ENCODE data around the gene SEMA5A. TPM values are rescaled to one million over a fixed set of nuclear protein-coding genes. Genes with fewer than 3 reads are reported as not detected.
A peak's percentile ranks its signal among the peaks of the same experiment; 100 is the strongest.

The SEMA5A gene
- polyA plus RNA-seq, 5 donors, result 14.2 to 25.1 (median 18.4) TPM

DNA sequence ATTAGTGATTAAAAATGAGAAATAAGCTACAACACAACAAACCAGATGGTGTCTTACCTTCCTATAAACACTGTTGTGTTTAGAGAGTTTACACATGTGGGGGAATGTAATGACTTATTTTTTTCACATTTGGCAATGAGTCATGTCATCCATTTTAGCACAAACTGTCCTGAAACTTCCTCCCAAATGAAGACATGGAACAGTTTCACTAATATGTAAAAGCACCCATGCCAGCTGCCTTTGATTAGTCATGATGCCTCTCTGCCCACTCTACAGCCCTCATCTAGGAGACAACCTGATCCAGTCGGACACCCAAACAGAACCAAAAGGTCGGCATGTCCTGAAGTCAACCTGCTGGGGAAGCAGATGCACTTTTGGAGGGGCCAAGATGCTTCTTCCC, 98.2 kb downstream of the SEMA5A start:
- no peak for DNase-seq

DNA sequence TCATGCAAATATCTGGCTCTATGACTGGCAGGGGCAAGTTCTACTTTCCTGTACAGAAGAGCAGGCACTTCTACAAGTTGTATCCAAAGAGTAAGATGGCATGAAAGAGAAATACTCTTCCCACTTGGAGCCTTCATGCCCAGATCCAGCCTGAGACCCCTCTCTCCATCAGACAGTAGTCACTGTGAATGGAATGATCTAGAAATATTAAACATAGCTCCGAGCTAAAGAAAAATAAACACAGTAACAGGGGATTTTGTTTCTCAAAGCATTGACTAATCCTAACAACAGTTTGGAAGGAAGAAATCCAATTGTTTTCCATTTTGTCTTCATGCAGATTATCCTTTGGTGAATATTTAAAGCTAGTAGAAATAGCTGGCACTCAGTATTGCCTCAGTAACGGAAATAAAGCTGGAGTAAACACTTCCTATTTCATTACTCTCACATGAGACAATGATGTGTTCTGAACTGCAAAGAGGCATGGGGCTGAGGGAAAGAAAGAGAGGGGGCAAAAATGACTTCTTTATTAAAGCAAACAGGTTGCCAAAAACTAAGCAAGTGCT, 100.0 kb downstream of the SEMA5A start:
- peak; percentile 32 to 34 for DNase-seq

DNA sequence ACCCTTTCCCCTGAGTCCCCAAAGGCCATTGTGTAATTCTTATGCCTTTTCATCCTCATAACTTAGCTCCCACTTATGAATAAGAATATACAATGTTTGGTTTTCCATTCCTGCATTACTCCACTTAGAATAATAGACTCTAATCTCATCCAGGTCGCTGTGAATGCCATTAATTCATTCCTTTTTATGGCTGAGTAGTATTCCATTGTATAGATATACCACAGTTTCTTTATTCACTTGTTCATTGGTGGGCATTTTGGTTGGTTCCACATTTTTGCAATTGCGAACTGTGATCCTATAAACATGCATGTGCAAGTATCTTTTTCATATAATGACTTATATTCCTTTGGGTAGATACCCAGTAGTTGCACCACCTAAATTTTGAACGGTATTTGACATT, 101.5 kb downstream of the SEMA5A start:
- DNase-seq, result no peak

DNA sequence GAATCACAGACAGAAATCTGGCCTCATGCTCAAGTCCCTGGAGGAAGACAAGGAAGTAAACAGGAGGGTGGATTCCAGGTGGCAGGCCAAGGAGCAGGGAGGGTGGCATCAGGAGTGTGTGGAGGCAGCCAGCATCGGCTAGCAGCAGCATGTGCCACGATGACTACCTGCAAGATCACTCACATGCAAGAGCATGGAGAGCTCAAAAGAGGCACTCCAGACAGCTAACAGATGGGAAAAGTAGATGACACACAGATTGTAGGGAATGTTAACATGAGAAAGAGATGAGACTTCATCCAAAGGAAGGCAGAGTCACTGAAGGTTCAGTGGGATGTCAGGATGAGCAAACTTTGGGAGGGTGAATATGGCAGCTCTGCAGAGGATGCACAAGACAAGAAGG, 104.3 kb downstream of the SEMA5A start:
- no peak for DNase-seq

DNA sequence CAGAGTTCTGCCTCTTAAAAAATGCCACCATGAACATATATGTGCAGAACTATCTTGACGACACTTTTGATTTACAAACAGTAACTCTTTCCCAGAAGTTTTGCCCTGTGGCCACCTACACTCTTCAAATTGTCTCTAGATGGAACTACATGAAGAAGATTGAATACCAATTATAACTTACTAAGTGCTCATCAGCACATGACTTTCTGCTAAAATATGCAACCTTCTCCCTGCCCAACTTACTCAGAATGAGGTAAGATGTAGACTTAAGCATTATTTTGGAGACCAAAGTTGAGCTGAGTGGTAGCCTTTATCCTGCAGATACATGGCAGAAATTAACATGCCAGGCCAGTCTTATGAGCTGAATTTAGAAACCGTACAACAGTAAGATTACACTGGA, 105.4 kb downstream of the SEMA5A start:
- no peak for DNase-seq

DNA sequence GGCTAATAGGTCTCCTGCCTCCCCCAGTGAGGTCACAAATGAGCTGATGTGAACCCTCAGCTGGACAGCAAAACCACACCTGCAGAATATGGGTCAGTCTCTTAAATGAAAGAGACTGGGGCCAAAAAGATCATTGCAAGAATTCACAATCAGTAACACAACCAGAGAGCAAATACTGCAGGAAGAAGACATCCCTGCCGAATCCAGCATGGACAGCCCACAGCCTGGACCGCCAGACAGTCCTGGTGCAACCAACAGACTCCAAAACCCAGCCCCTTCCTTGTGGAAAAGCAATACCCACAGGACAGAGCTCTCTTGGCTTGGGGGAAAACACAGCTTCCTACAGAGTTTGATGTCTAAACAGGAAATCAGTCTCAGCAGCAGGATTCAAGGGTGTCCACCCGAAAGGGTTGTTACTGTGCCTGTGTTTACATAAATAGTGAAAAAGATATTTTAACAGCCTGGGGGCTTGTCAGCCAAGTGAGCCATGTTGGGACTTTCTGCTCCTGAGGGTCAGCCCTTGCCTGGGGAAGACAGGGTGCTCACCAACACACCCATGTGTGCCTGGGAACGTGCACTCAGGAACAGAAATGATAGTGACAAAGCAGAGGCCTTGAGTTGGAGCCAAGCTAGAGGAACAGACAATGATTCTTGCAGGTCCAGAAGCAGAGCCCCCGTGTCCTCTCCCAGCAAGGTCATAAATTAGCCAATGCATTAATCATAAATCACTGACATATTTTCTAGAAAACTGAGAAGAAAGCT, 106.2 kb downstream of the SEMA5A start:
- peak in 1 of 2 donors; percentile 11 for DNase-seq

DNA sequence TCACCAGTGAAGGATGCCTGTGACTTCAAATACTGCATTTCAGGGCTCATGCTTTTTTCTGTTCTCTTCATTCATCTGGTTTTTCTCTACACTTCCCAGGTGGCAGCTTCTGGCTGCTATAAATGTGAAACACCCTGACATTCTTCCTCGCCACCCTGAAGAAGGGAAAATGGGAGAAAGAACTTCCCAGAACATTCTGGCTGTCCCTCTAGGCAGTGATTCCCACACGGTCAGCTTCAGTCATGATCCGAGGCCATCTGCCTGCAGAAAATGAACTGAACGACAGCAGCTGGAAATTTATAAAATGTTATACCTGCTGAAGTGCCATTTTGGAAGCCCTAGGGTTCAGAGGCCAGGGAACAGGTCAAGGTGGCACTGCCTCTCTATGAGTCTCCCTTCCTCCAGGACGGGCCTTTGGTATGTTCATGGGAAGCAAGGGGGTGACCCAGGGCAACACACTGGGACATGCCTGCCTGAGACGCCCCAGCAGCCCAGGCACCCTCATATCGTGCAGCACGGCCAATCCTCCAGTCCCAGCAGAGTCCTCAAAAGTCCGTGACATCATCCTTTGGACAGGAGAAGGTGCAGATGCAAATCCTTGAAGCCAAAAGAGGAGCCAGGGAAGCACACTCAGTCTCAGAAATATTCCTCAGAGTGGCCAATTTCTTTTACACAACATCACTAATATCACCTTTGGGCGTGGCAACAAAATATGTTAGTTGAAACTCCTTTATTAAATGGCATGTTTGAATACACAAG, 107.1 kb downstream of the SEMA5A start:
- DNase-seq, result no peak

DNA sequence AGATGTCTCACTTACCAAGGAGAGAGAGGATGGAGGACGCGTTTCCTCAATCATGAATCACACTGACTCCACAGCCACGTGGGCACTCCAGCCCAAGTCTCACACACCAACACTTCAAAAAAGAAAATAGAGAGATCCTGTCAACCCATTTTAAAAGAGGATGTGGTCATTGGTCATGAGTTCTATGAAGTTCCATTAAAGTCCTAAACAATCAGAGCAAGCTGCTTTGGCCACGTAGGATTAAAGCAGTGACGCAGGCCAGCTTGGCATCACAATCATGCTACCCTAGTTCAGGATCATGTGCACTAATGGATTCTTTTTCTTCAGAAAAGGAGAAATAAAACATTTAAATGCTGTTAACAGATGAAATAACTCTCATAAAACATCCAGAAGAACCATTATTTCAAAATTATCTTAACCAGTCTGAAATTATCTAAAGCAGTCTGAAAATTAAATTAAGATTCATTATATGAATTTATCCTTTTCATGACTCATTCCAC, 108.1 kb downstream of the SEMA5A start:
- DNase-seq, result no peak

DNA sequence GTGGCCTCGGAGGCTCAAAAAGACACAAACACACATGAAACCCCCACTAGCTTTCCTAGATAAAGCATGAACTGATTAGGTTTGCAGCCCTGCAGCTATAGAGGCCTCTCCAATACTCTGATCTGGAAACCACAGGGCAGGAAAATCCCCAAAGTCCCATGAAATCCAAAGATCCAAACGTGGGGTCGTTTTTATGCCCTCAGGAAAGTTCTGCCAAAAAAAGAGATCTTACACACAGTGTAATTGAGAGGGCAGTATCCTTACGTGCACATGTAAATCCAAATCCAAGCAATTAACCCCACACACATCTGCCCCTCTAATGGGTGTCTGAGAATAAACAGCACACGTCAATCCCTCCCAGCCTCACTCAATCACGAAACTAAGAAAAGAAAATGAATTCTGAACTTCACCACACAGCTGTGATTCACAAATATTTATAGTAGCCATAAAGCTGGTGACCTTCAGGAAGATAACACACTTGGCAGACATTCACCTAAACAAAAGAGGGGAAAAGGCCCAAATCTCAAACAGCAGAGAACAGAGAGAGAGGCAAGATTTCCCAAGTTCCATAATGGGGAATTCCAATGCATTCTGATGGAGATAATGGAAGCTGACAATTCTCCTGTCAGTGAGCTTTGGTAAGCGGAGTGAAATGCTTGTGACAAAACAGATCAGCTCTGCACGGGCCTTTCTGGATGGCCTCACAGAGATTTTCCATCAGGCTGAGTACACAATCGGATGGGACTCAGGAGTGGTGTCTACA, 114.2 kb downstream of the SEMA5A start:
- no peak for DNase-seq

DNA sequence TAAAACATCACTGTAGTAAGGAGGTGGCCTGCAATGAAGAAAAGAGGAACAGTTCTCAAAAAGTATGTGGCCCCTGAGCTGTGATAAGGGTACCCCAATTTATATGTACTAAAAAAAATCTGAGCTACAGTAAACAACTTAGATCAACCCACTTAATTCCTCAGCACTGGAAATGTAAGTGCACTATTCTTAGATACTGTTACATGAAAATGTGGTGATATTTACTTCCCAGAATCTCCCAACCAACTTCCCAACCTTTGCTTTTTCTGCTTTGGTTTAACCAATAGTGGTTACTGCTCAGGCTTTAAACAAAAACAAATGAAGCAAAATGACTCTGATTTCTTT, 114.8 kb downstream of the SEMA5A start:
- DNase-seq, result no peak

DNA sequence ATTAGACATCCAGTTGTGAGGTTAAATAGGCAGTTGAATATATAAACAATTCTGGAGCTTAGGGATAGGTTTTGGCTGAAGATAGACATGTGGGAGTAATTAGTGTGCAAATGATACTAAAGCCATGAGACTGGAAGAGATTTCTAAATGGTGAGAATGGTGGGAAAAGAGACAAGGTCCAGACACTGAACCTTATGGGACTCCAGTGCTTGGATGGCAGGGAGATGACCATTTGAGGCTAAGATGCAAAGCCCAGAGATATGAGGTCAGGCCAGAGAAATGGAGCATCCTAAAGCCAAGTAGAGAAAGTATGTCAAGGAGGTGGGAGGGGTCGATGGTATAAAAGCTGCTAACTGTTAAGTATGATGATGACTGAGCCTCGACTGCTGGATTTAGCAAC, 115.6 kb downstream of the SEMA5A start:
- DNase-seq, result no peak

DNA sequence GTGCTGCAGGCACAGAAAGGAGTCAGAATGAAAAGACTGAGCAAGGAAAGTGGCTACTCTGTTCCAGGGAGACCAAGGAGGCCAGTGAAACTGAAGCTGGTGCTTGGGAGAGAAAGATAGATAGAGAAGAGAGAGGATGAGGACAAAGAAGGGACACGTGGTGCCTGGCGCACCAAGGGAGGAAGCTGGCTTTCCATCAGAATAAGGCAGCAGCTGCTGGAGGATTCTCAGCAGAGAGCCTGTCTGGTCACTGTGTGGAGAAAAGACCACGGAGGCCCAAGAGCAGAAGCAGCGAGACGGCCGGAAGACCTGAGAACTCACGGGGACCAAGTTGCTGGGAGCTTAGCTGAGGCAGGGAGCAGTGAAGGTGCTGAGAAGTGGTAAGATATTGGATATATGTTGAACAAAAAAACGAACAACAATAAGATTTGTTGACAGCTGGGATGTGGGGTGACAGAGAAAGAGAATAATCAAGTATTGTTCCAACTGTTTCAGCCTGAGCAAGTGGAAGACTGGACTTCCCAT, 116.1 kb downstream of the SEMA5A start:
- no peak for DNase-seq

DNA sequence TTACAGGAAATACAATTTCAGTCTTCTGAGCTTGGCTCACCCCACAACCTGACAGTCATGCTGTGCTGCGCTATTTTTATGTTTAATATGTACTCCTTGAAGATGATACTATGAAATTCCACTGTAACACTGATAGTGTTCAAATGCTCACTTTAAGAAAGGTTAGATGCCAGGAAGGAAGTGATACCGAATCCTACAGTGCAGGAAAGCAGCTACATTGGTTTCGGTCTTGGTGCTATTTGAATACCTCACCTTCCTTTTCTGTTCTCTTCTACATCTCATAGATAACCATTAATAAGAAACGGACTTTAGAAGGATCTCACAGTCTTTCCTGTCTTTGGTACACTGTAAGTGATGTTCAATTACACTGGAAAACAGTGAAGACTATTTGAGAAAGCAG, 117.6 kb downstream of the SEMA5A start:
- DNase-seq, result no peak

DNA sequence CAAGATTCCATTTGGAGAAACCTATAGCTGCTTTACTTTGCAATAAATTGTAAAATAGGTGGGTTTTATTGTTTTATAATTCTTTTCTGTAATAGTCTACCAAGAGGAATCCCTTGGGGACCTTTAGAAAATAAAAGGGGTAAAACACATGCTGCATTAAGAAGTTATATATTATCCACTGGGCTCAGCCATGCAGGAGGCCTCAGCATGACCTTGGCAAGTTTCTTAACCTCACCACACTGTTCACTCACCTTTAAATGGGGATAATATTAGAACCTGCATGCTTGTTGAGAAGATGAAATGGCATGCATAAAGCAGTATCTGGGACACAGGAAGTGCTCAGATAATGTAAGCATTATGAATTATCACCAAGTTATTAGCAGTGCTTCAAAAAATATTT, 120.2 kb downstream of the SEMA5A start:
- DNase-seq, result no peak

DNA sequence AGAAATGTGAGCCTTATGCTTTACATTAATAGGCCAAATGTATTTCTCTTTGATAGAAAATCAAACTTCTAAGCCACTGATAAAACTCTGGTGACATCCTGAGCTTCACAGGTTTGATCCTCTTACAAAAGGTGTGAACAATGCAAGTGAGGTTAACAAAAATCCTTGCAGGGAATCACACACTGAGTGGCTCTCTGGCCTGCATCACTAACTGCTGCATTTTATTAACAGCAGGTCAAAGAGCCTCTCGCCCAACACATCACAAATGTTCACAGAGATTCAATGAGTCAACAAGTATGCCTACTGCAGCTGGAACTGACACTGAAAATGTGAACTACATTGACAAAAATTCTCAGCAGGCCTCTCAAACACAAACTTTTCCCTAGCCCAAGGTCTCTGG, 122.3 kb downstream of the SEMA5A start:
- no peak for DNase-seq

DNA sequence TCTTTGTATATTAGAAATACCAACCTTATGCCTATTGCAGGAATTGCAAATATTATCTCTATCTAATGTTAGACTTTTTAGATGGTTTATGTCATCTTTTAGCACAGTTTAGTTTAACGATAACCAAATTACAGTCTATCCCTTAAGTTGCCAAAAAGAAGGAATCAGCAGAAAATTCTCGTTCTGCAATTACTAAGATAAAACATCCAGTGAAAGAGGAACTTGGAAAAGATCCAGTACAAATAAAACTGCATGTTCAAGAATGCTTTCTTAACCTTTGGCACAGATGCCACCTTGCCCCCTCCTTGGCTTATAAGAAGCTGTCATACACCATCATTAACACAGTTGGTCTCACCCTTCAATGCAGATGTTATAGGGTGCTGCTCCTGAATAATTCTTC, 124.0 kb downstream of the SEMA5A start:
- DNase-seq, result no peak

DNA sequence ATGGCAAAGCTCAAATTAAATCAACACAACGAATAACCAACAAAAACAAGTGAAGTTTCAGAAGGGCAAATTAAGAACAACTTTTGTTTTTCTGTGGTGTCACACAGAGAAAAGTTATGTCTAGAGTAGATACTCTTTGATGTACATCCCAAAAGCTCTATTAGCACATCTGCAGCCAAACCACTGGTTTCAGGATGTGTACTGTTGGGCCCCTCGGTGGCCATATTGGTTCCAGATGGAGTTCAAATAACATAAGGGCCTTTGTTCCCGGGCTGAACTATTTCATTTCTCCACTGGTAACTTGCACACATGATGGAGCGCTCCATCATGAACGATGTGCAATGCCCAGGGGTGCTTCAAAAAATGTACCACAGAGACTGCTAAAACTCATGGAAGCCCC, 126.1 kb downstream of the SEMA5A start:
- no peak for DNase-seq

DNA sequence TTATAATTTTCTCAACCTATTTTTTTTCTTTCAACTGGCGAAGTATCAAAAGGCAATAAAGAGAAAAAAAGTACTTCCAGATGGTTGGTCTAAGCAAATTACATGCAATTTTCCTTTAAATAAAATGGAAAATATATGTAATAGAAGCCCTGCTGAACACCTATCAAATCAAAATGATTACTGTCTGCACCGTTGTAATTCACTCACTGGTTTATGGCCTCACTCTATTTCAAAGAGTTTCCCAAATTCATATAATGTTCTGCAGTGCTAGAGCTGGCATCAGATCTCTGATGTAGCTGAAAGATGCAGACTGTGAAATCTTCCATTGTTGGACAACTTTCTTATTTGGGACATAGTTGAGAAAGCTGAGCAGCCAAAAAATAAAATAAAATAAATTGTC, 130.3 kb downstream of the SEMA5A start:
- DNase-seq, result no peak

DNA sequence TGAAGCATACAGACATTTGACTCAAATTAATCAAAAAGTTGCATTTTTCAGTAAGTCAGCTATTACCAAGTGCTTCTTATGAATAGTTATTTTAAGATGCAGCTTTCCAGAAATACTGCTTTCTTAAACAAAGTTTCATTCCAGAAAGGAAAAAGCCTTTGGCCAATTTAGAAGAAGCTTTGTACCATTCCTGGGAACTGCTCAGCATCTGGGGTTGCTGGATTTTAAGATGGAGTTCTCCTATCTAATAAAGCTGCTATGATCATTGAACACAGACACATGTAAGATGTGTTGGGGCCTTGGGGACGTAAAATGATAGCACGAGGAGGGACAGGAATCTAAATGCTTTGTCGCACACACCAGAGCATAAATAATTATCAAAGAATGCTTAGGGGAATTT, 130.8 kb downstream of the SEMA5A start:
- no peak for DNase-seq

DNA sequence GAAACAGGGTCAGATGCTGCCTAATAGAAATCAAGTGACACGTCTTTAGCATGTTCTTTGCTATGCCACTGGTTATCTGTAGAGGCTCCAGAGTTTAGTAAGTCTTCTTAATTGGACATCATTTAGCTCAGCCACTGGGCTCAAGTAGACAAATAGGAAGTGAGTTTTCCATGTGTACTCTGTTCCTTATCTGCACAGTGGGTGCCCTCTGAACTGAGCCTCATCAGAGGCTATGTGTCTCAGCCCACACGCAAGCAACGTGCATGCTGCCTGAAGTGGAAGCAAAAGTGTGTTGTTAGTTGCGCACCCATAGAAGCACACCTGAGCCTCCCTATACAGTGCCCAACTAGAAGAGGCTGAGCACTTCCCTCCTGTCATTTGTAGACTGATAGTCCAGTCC, 134.7 kb downstream of the SEMA5A start:
- DNase-seq, result peak in 1 of 2 donors; percentile 31

DNA sequence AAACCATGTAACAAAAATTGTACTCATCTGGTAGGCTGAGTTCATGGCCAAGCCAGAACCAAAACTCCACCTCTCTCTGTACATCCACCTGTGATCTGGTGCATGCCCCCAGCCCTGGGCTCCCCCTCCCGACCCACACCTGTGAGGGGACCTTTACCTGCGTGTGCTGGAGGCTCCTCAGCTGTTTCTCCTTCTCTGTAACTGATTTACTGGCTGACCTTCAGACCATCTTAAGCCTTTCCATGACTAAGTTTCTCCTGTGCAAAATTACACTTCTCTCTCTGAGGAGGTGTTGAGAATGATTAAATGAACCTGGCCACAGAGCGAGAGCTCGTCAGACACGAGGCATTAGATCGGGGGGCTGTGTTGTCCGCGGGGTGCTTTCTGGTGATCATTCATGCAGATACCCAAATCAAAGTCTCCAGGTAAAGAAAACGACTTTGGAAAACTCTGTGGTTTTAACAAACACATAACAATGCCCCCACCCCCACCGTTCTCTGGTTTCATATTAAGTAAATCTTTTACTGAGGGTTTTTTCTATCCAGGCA, 136.4 kb downstream of the SEMA5A start:
- DNase-seq, result no peak

DNA sequence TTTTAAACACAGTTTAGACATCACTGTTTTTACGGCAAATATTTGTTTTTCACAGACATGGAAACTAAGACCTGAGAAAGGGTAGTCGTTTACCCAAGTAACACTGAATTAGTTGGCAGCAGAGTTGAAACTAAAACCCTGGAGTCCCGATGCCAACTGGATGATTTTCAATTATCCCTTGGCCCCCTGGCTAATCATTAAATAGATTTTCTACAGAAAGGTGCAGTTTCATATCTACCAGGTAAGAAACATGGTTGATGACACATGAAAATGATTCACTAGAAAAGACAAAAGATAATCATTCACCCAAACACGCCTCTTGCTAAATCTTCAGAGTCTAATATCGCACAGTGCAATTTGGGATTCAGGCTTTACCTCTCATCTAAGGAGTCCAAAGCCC, 136.9 kb downstream of the SEMA5A start:
- DNase-seq, result no peak
